Osteocyte (in vitro differentiated cells): ENCODE results near the gene METRN. TPM values are rescaled to one million over a fixed set of nuclear protein-coding genes. Genes with fewer than 3 reads are reported as not detected.
"Not testable (repeated sequence)": the region's sequence is repeated elsewhere in the genome, so short reads cannot be mapped to it uniquely, and the experiment has no call there.

Experiments used
- DNase-seq: peaks from one replicate; pipeline ENCODE4 v3.0.0; 2021; ENCODE audit warnings: mixed read lengths; ENCODE audit not compliant: unreplicated experiment; ENCODE audit errors: extremely low spot score
- H3K27ac Mint-ChIP-seq: one replicate; pipeline ENCODE4 v1.8.0; 2021; ENCODE audit warnings: mild to moderate bottlenecking, mixed read lengths; ENCODE audit not compliant: unreplicated experiment
- H3K27me3 Mint-ChIP-seq: one replicate; pipeline ENCODE4 v1.8.0; 2021; ENCODE audit warnings: mixed read lengths; ENCODE audit not compliant: unreplicated experiment
- H3K36me3 Mint-ChIP-seq: one replicate; pipeline ENCODE4 v1.8.0; 2021; ENCODE audit warnings: mixed read lengths; ENCODE audit not compliant: unreplicated experiment
- H3K4me1 Mint-ChIP-seq: one replicate; pipeline ENCODE4 v1.8.0; 2021; ENCODE audit warnings: mixed read lengths; ENCODE audit not compliant: unreplicated experiment
- H3K4me3 Mint-ChIP-seq: one replicate; pipeline ENCODE4 v1.8.0; 2021; ENCODE audit warnings: mild to moderate bottlenecking, moderate library complexity, mixed read lengths; ENCODE audit not compliant: unreplicated experiment
- H3K9me3 Mint-ChIP-seq: one replicate; pipeline ENCODE4 v1.8.0; 2021; ENCODE audit warnings: mixed read lengths; ENCODE audit not compliant: unreplicated experiment
- CTCF ChIP-seq: fragments of 200-600 bp; sonication (generic); IDR thresholded peaks from 2 replicates; pipeline ENCODE4 v1.5.0; 2021; ENCODE audit warnings: antibody characterized with exemption, mild to moderate bottlenecking, moderate library complexity
- total RNA-seq: library from RNA; stranded (reverse); gene quantifications from 2 replicates; pipeline ENCODE4 v1.2.1, GENCODE V29; 2021

The METRN gene
- total RNA-seq, 1 donor from 2014 or later = 49.7 TPM

- H3K4me3 Mint-ChIP-seq = peak overlapping the region; percentile 87
- H3K27ac Mint-ChIP-seq = peak overlapping the region; percentile 84
- peaks cover 19% of the 10 kb centered on the region for H3K4me1 Mint-ChIP-seq
- no peak for TF ChIP-seq CTCF
- peaks cover 3% of the 10 kb centered on the region for H3K36me3 Mint-ChIP-seq
- H3K9me3 Mint-ChIP-seq = no peaks in the 10 kb centered on the region
- DNase-seq = no peak
- H3K27me3 Mint-ChIP-seq = peaks cover 13% of the 10 kb centered on the region
Observed at GRCh38 chr16:689175-689897, 25.6 kb upstream of the METRN start.

GRCh38 chr16:691242-691641 lies 23.7 kb upstream of the METRN start:
- H3K36me3 Mint-ChIP-seq, DNase-seq, H3K9me3 Mint-ChIP-seq, H3K27ac Mint-ChIP-seq: not testable (repeated sequence)
- peaks cover 23% of the 10 kb centered on the region for H3K27me3 Mint-ChIP-seq
- peak overlapping the region; percentile 58 for H3K4me3 Mint-ChIP-seq
- H3K4me1 Mint-ChIP-seq = peaks cover 17% of the 10 kb centered on the region

GRCh38 chr16:692356-693108 lies 22.4 kb upstream of the METRN start:
- no peak for TF ChIP-seq CTCF
- Mint-ChIP-seq H3K4me1 (peaks cover 17% of the 10 kb centered on the region), H3K27ac (no peak overlapping the region), H3K36me3 (no peaks in the 10 kb centered on the region), H3K27me3 (peaks cover 29% of the 10 kb centered on the region), H3K9me3 (no peaks in the 10 kb centered on the region), H3K4me3 (no peak overlapping the region)
- DNase-seq = no peak

- Mint-ChIP-seq H3K27me3 (peaks cover 29% of the 10 kb centered on the region), H3K27ac (no peak overlapping the region), H3K4me1 (peaks cover 17% of the 10 kb centered on the region), H3K36me3 (no peaks in the 10 kb centered on the region), H3K9me3 (no peaks in the 10 kb centered on the region), H3K4me3 (no peak overlapping the region)
- no peak for TF ChIP-seq CTCF
- no peak for DNase-seq
Observed at GRCh38 chr16:693364-693763, 21.6 kb upstream of the METRN start.

GRCh38 chr16:693766-694165 lies 21.2 kb upstream of the METRN start:
- no peak for DNase-seq
- Mint-ChIP-seq H3K36me3 (no peaks in the 10 kb centered on the region), H3K27ac (no peak overlapping the region), H3K9me3 (no peaks in the 10 kb centered on the region), H3K4me1 (peaks cover 16% of the 10 kb centered on the region), H3K27me3 (peaks cover 29% of the 10 kb centered on the region), H3K4me3 (no peak overlapping the region)
- no peak for TF ChIP-seq CTCF
